Esophagus muscularis mucosa (tissue), 4 donors: ENCODE measurements around the gene TNRC18. TPM values are rescaled to one million over a fixed set of nuclear protein-coding genes. Genes with fewer than 3 reads are reported as not detected.

Source experiments
- DNase-seq: peaks from one replicate; pipeline ENCODE4 v3.0.0-alpha.2; 2017; ENCODE audit errors: extremely low spot score
- H3K27ac ChIP-seq, 4 donors: fragments of 200-600 bp; sonication (generic); replicated peaks in 1 of 4; 1 replicate in 3 of 4; 2 replicates in 1 of 4; pipeline ENCODE4 v1.5.1; 2016 to 2019; ENCODE audit warnings: mild to moderate bottlenecking in 1 of 4
- H3K27me3 ChIP-seq, 4 donors: fragments of 200-600 bp; sonication (generic); one replicate each; pipeline versions ENCODE4 v1.5.1 to v1.6.0; 2016 to 2019
- H3K36me3 ChIP-seq, 4 donors: fragments of 200-600 bp; sonication (generic); one replicate each; pipeline ENCODE4 v1.5.1; 2016 to 2019
- H3K4me1 ChIP-seq, 4 donors: fragments of 200-600 bp; sonication (generic); one replicate each; pipeline ENCODE4 v1.5.1; 2016 to 2019
- H3K4me3 ChIP-seq, 4 donors: fragments of 200-600 bp; sonication (generic); 1 replicate in 2 of 4; 2 replicates in 2 of 4; pipeline ENCODE4 v1.5.1; 2016 to 2019; ENCODE audit warnings: mild to moderate bottlenecking in 4 of 4, moderate library complexity in 1 of 4
- H3K9me3 ChIP-seq, 4 donors: fragments of 200-600 bp; sonication (generic); 1 replicate in 3 of 4; 2 replicates in 1 of 4; pipeline ENCODE4 v1.5.1; 2016 to 2019
- EP300 ChIP-seq: sonication (generic); formaldehyde crosslinking; IDR thresholded peaks from one replicate; pipeline ENCODE4 v1.6.1; 2017; ENCODE audit warnings: antibody characterized with exemption
- POLR2A ChIP-seq: fragments of 450-650 bp; IDR thresholded peaks from one replicate; pipeline ENCODE4 v1.6.1; 2017; ENCODE audit warnings: antibody characterized with exemption, moderate library complexity, mild to moderate bottlenecking, low read depth
- POLR2AphosphoS5 ChIP-seq, 2 donors: sonication (generic); formaldehyde crosslinking; IDR thresholded peaks; one replicate each; pipeline ENCODE4 v1.6.1; 2017; ENCODE audit warnings: antibody characterized with exemption in 2 of 2
- WGBS: methylation state at CpG from one replicate; pipeline ENCODE4 v1.1.5; 2018; 5-methylcytosine and 5-hydroxymethylcytosine counted together
- intact Hi-C: fragments of 100-400 bp; cut with DNase I; formaldehyde crosslinking; loops from one replicate; pipeline ENCODE4 v1.15.1; 2023
- total RNA-seq, 4 donors: library from RNA; depleted of rRNA; stranded (reverse); fragments of >200 nt; gene quantifications; one replicate each; pipeline versions ENCODE4 v1.1.0 to v1.2.1, GENCODE V29; 2016
- TF ChIP-seq, protein P1 (sequence below), 3 experiments: fragments of 200-600 bp in 2 of 3; fragments of 450-650 bp in 1 of 3; sonication (generic) in 2 of 3; IDR thresholded peaks; one replicate each; pipeline ENCODE4 v1.5.1; 2017 to 2019; ENCODE audit warnings: antibody characterized with exemption in 3 of 3, mild to moderate bottlenecking in 2 of 3, moderate library complexity in 1 of 3

TNRC18 gene
- total RNA-seq, 4 donors from 2014 or later, result 101 to 277 (median 166) TPM

DNA sequence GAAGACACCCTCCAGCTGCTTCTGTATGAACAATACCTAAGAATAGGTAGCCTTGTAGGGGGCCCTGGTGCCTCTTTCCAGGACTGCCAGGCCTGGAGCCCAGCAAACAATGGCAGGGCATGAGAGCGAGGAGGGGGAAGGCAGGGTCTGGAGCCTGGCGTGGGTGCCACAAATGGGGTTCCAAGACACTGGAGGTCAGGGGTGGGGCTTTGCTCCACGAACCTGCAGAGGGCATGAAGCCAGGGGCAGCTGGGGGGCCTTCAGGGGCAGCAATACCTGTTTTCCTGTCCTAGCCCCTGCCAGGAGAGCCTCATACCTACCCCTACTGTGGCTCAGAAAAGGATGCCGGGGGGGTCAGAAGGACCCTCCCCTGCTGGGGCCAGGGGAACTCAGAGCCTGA is 79.3 kb downstream of the TNRC18 start:
- DNase-seq, result no peak
- WGBS, result 91% methylated on average over 4 of the region's 4 CpGs
- H3K4me1 ChIP-seq, result peaks cover 3 to 16% (median 13%) of the 10 kb centered on the region in 4 donors
- intact Hi-C loops, result no loop called here
- no peak overlapping the region for H3K4me3 ChIP-seq
- no peaks in the 10 kb centered on the region for H3K27me3 ChIP-seq
- peaks cover 0 to 17% (median 8%) of the 10 kb centered on the region in 4 donors for H3K9me3 ChIP-seq
- H3K36me3 ChIP-seq, result peaks cover 55 to 96% (median 92%) of the 10 kb centered on the region in 4 donors
- H3K27ac ChIP-seq, result no peak overlapping the region
- TF ChIP-seq EP300 (no peak), POLR2AphosphoS5 (IDR thresholded peaks at IDR 0.05) (no peak), POLR2A (no peak)
- TF ChIP-seq, protein P1, sequence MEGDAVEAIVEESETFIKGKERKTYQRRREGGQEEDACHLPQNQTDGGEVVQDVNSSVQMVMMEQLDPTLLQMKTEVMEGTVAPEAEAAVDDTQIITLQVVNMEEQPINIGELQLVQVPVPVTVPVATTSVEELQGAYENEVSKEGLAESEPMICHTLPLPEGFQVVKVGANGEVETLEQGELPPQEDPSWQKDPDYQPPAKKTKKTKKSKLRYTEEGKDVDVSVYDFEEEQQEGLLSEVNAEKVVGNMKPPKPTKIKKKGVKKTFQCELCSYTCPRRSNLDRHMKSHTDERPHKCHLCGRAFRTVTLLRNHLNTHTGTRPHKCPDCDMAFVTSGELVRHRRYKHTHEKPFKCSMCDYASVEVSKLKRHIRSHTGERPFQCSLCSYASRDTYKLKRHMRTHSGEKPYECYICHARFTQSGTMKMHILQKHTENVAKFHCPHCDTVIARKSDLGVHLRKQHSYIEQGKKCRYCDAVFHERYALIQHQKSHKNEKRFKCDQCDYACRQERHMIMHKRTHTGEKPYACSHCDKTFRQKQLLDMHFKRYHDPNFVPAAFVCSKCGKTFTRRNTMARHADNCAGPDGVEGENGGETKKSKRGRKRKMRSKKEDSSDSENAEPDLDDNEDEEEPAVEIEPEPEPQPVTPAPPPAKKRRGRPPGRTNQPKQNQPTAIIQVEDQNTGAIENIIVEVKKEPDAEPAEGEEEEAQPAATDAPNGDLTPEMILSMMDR (IDR thresholded peaks at IDR 0.05), result no peak

DNA sequence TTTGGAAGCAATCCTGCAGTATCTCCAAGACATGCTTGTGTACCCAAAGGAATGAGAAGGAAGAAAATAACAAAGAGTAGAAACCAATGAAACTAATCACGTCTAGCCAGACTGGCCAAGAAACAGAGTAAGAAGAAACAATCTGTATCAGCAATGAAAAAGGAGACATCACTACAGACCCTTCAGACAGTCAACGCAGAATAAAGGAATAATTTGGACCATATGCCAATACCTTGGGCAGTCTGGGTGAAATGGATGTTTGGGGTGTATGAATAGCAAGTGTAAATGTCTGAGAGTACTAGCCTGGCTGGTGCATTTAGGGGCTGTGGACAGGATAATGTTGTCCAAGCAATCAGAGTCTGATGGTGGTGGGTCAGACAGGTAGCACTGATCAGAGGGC is 79.8 kb downstream of the TNRC18 start:
- 98% methylated on average over 2 of the region's 2 CpGs for WGBS
- no peak for TF ChIP-seq POLR2AphosphoS5 (IDR thresholded peaks at IDR 0.05)
- TF ChIP-seq, protein P1 (IDR thresholded peaks at IDR 0.05), result no peak
- TF ChIP-seq POLR2A, result no peak
- TF ChIP-seq EP300, result no peak

DNA sequence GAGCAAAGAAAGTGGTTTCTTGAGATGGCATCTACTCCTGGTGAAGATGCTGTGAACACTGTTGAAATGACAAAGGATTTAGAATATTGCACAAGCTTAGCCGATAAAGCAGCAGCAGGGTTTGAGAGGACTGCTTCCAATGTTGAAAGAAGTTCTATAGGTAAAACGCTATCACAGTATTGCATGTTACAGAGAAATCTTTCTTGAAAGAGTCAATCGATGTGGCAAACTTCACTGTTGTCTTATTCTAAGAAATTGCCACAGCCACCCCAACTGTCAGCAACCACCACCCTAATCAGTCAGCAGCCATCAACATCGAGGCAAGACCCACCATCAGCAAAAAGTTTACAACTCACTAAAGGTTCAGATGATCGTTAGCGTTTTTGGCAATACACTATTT is 81.0 kb downstream of the TNRC18 start:
- 88% methylated on average over 6 of the region's 6 CpGs for WGBS
- TF ChIP-seq EP300, result no peak
- TF ChIP-seq POLR2A, result no peak
- TF ChIP-seq, protein P1 (IDR thresholded peaks at IDR 0.05), result no peak
- no peak for TF ChIP-seq POLR2AphosphoS5 (IDR thresholded peaks at IDR 0.05)

More for the DNA sequence above, 79.8 kb downstream of the TNRC18 start:
- H3K4me3 ChIP-seq, result no peak overlapping the region
- intact Hi-C loops, result no loop called here
- no peak overlapping the region for H3K27ac ChIP-seq
- peaks cover under 1 to 11% (median 8%) of the 10 kb centered on the region in 4 donors for H3K4me1 ChIP-seq
- peaks cover 55 to 96% (median 92%) of the 10 kb centered on the region in 4 donors for H3K36me3 ChIP-seq
- H3K9me3 ChIP-seq, result peaks cover 0 to 17% (median 8%) of the 10 kb centered on the region in 4 donors
- no peaks in the 10 kb centered on the region for H3K27me3 ChIP-seq
- no peak for DNase-seq

DNA sequence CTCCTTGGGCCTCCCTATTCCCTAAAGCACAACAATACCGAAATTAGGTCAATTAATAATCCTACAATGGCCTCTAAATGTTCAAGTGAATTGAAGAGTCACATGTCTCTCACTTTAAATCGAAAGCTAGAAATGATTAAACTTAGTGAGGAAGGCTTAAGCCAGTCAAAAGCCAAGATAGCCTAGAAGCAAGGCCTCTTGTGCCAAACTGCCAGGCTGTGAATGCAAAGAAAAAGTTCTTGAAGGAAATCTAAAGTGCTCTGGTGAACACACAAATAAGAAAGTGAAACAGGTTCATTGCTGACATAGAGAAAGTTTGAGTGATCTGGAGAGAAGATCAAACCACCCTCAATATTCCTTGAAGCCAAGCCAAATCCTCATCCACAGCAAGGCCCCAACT is 83.7 kb downstream of the TNRC18 start:
- Histone ChIP-seq H3K27ac (no peak overlapping the region), H3K4me1 (peaks cover 0 to 5% (median 3%) of the 10 kb centered on the region in 4 donors), H3K36me3 (peaks cover 62 to 97% (median 86%) of the 10 kb centered on the region in 4 donors), H3K27me3 (no peaks in the 10 kb centered on the region), H3K9me3 (peaks cover 0 to 29% (median 13%) of the 10 kb centered on the region in 4 donors), H3K4me3 (no peak overlapping the region)
- DNase-seq, result no peak
- 92% methylated on average over 2 of the region's 2 CpGs for WGBS
- TF ChIP-seq, protein P1 (IDR thresholded peaks at IDR 0.05), result no peak
- TF ChIP-seq EP300, result no peak
- TF ChIP-seq POLR2AphosphoS5 (IDR thresholded peaks at IDR 0.05), result no peak
- no peak for TF ChIP-seq POLR2A
- intact Hi-C loops, result no loop called here

More for the DNA sequence above, 81.0 kb downstream of the TNRC18 start:
- intact Hi-C loops, result no loop called here
- Histone ChIP-seq H3K27ac (no peak overlapping the region), H3K27me3 (no peaks in the 10 kb centered on the region), H3K36me3 (peaks cover 57 to 95% (median 86%) of the 10 kb centered on the region in 4 donors), H3K9me3 (peaks cover 0 to 20% (median 9%) of the 10 kb centered on the region in 4 donors), H3K4me3 (no peak overlapping the region), H3K4me1 (no peaks in the 10 kb centered on the region)
- DNase-seq, result no peak

DNA sequence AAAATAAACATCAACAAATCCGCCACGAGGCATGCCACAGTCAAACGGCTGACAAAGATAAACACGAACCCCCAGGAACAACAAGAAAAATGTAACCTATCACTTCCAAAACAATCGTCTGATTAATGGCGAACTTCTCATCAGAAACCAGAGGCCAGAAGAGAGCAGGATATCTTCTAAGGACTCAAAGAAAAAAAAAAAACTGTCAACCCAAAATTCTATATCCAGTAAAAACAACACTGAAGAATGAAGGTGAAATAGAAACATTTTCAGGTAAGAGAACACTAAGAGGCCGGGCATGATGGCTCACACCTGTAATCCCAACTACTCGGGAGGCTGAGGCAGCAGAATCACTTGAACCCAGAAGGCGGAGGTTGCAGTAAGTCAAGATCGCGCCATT is 86.6 kb downstream of the TNRC18 start:
- Histone ChIP-seq H3K4me3 (no peak overlapping the region), H3K9me3 (peaks cover 0 to 13% (median 4%) of the 10 kb centered on the region in 4 donors), H3K27me3 (no peaks in the 10 kb centered on the region), H3K36me3 (peaks cover 41 to 96% (median 82%) of the 10 kb centered on the region in 4 donors), H3K27ac (no peak overlapping the region), H3K4me1 (peaks cover 0 to 20% (median 8%) of the 10 kb centered on the region in 4 donors)
- WGBS, result 86% methylated on average over 11 of the region's 11 CpGs
- DNase-seq, result no peak
- intact Hi-C loops, result no loop called here
- TF ChIP-seq, protein P1 (IDR thresholded peaks at IDR 0.05), result no peak
- no peak for TF ChIP-seq POLR2AphosphoS5 (IDR thresholded peaks at IDR 0.05)
- no peak for TF ChIP-seq POLR2A
- no peak for TF ChIP-seq EP300
